Tibial nerve (tissue), 4 donors: ENCODE results near the gene TATDN2. TPM values are rescaled to one million over a fixed set of nuclear protein-coding genes. Genes with fewer than 3 reads are reported as not detected.

ENCODE experiments used
- DNase-seq, 2 donors: peaks; one replicate each; pipeline ENCODE4 v3.0.0-alpha.2; 2019; ENCODE audit warnings: low spot score in 2 of 2
- H3K27ac ChIP-seq, 4 donors: fragments of 200-600 bp; sonication (generic) in 3 of 4; one replicate each; pipeline ENCODE4 v1.5.1; 2017 to 2019; ENCODE audit warnings: mild to moderate bottlenecking in 1 of 4
- H3K27me3 ChIP-seq, 2 donors: fragments of 200-600 bp; sonication (generic) in 1 of 2; one replicate each; pipeline versions ENCODE4 v1.5.1 to v1.6.0; 2017 to 2019
- H3K36me3 ChIP-seq, 3 donors: fragments of 200-600 bp; sonication (generic); one replicate each; pipeline ENCODE4 v1.5.1; 2018 to 2019
- H3K4me1 ChIP-seq, 4 donors: fragments of 200-600 bp; sonication (generic) in 3 of 4; one replicate each; pipeline ENCODE4 v1.5.1; 2017 to 2019
- H3K4me3 ChIP-seq, 4 donors: fragments of 200-600 bp; sonication (generic) in 3 of 4; one replicate each; pipeline ENCODE4 v1.5.1; 2017 to 2019; ENCODE audit warnings: mild to moderate bottlenecking in 1 of 4, moderate library complexity in 1 of 4
- H3K9me3 ChIP-seq, 4 donors: fragments of 200-600 bp; sonication (generic) in 3 of 4; one replicate each; pipeline ENCODE4 v1.5.1; 2017 to 2019
- CTCF ChIP-seq, 5 experiments: fragments of 200-600 bp in 3 of 5; fragments of 450-650 bp in 2 of 5; sonication (generic) in 3 of 5; IDR thresholded peaks; one replicate each; pipeline ENCODE4 v1.5.1; 2016 to 2019; ENCODE audit warnings: antibody characterized with exemption in 5 of 5, mild to moderate bottlenecking in 3 of 5, moderate library complexity in 2 of 5
- EP300 ChIP-seq, 2 donors: sonication (generic); formaldehyde crosslinking; IDR thresholded peaks; one replicate each; pipeline ENCODE4 v1.6.1; 2017; ENCODE audit warnings: antibody characterized with exemption in 2 of 2, mild to moderate bottlenecking in 1 of 2
- POLR2A ChIP-seq, 2 donors: fragments of 450-650 bp; IDR thresholded peaks; one replicate each; pipeline ENCODE4 v1.6.1; 2017; ENCODE audit warnings: antibody characterized with exemption in 2 of 2, mild to moderate bottlenecking in 2 of 2, moderate library complexity in 2 of 2
- WGBS, 2 donors: methylation state at CpG; one replicate each; pipeline ENCODE4 v1.1.5; 2018; 5-methylcytosine and 5-hydroxymethylcytosine counted together
- total RNA-seq, 4 donors: library from RNA; depleted of rRNA; stranded (reverse); fragments of >200 nt; gene quantifications; one replicate each; pipeline ENCODE4 v1.1.0, GENCODE V29; 2016

The TATDN2 gene
- total RNA-seq, 4 donors from 2014 or later = 21.2 to 28.9 (median 28.5) TPM

- peak overlapping the region in 1 of 4 donors; percentile 23 for H3K27ac ChIP-seq
- no peak for TF ChIP-seq CTCF (IDR thresholded peaks at IDR 0.05)
- TF ChIP-seq POLR2A (IDR thresholded peaks at IDR 0.05) = no peak
- no peak for TF ChIP-seq EP300 (IDR thresholded peaks at IDR 0.05)
- DNase-seq = no peak
- no peaks in the 10 kb centered on the region for H3K27me3 ChIP-seq
- peaks cover 0 to 29% (median 0%) of the 10 kb centered on the region in 3 donors for H3K36me3 ChIP-seq
- no peak overlapping the region for H3K4me3 ChIP-seq
- WGBS, 2 donors = 81 to 85% methylated on average over 10 of the region's 10 CpGs
- peaks cover 0 to 14% (median 5%) of the 10 kb centered on the region in 4 donors for H3K4me1 ChIP-seq
- no peaks in the 10 kb centered on the region for H3K9me3 ChIP-seq
Measured at GRCh38 chr3:10223676-10224639, 24.3 kb upstream of the TATDN2 start.

GRCh38 chr3:10224794-10225665, 23.2 kb upstream of the TATDN2 start:
- TF ChIP-seq EP300 (IDR thresholded peaks at IDR 0.05) (peak in 1 of 2 donors; percentile 85), CTCF (IDR thresholded peaks at IDR 0.05) (peak; percentile 69 to 85 (median 74)), POLR2A (IDR thresholded peaks at IDR 0.05) (no peak)
- peak overlapping the region in 1 of 4 donors; percentile 55 for H3K27ac ChIP-seq
- DNase-seq = peak; percentile 43 to 82
- WGBS, 2 donors = 58 to 69% methylated on average over 4 of the region's 4 CpGs
- peaks cover 0 to 25% (median 0%) of the 10 kb centered on the region in 3 donors for H3K36me3 ChIP-seq
- H3K9me3 ChIP-seq = no peaks in the 10 kb centered on the region
- peaks cover 0 to 14% (median 5%) of the 10 kb centered on the region in 4 donors for H3K4me1 ChIP-seq
- H3K27me3 ChIP-seq = no peaks in the 10 kb centered on the region
- H3K4me3 ChIP-seq = no peak overlapping the region

GRCh38 chr3:10226293-10226692, 22.0 kb upstream of the TATDN2 start:
- TF ChIP-seq CTCF (IDR thresholded peaks at IDR 0.05) = no peak
- TF ChIP-seq POLR2A (IDR thresholded peaks at IDR 0.05) = no peak
- H3K27me3 ChIP-seq = no peaks in the 10 kb centered on the region

GRCh38 chr3:10228248-10228950, 19.9 kb upstream of the TATDN2 start:
- H3K4me3 ChIP-seq = no peak overlapping the region
- H3K27ac ChIP-seq = peak overlapping the region in 1 of 4 donors; percentile 9
- H3K36me3 ChIP-seq = peaks cover 0 to 19% (median 0%) of the 10 kb centered on the region in 3 donors
- DNase-seq = no peak
- TF ChIP-seq CTCF (IDR thresholded peaks at IDR 0.05) = no peak
- peak in 1 of 2 donors; percentile 41 for TF ChIP-seq EP300 (IDR thresholded peaks at IDR 0.05)
- TF ChIP-seq POLR2A (IDR thresholded peaks at IDR 0.05) = no peak
- H3K27me3 ChIP-seq = no peaks in the 10 kb centered on the region
- peaks cover 0 to 13% (median 5%) of the 10 kb centered on the region in 4 donors for H3K4me1 ChIP-seq
- no peaks in the 10 kb centered on the region for H3K9me3 ChIP-seq
- whole genome bisulfite sequencing, 2 donors = 78 to 83% methylated on average over 4 of the region's 4 CpGs

More at GRCh38 chr3:10226293-10226692, 22.0 kb upstream of the TATDN2 start:
- no peak for DNase-seq
- no peak overlapping the region for H3K27ac ChIP-seq
- peaks cover 0 to 14% (median 5%) of the 10 kb centered on the region in 4 donors for H3K4me1 ChIP-seq
- peaks cover 0 to 28% (median 0%) of the 10 kb centered on the region in 3 donors for H3K36me3 ChIP-seq
- no peaks in the 10 kb centered on the region for H3K9me3 ChIP-seq
- 55 to 62% methylated on average over 10 of the region's 10 CpGs for WGBS, 2 donors
- no peak overlapping the region for H3K4me3 ChIP-seq
